H4 (cell line): ENCODE measurements around the gene ST7. TPM values are rescaled to one million over a fixed set of nuclear protein-coding genes. Genes with fewer than 3 reads are reported as not detected.

Experiments
- DNase-seq: peaks from one replicate; pipeline ENCODE4 v3.0.0-alpha.2; 2015; ENCODE audit warnings: low spot score
- total RNA-seq: library from RNA; depleted of rRNA; stranded (reverse); fragments of >200 nt; shearing (Covaris generic); gene quantifications from 2 replicates; pipeline ENCODE4 v1.2.3, GENCODE V29; 2014

The ST7 gene
- total RNA-seq, 1 experiment from 2014 or later = 27.6 TPM

GRCh38 chr7:117153016-117153545 is 199.8 kb downstream of the ST7 start:
- DNase-seq = no peak

- DNase-seq = no peak
These were observed 201.4 kb downstream of the ST7 start for GRCh38 chr7:117154721-117155120.

GRCh38 chr7:117155694-117156093 is 202.4 kb downstream of the ST7 start:
- DNase-seq = no peak

- DNase-seq = peak; percentile 95
These were observed 204.2 kb downstream of the ST7 start for GRCh38 chr7:117157241-117158209.

GRCh38 chr7:117158941-117159697 is 205.8 kb downstream of the ST7 start:
- no peak for DNase-seq

GRCh38 chr7:117163101-117163500 is 209.8 kb downstream of the ST7 start:
- no peak for DNase-seq

- no peak for DNase-seq
These were observed 211.3 kb downstream of the ST7 start for GRCh38 chr7:117164620-117165019.

- no peak for DNase-seq
These were observed 212.4 kb downstream of the ST7 start for GRCh38 chr7:117165656-117166055.

GRCh38 chr7:117169907-117170306 is 216.6 kb downstream of the ST7 start:
- peak; percentile 78 for DNase-seq

- no peak for DNase-seq
These were observed 217.8 kb downstream of the ST7 start for GRCh38 chr7:117171106-117171505.

GRCh38 chr7:117172283-117172682 is 219.0 kb downstream of the ST7 start:
- DNase-seq = no peak

- no peak for DNase-seq
These were observed 219.9 kb downstream of the ST7 start for GRCh38 chr7:117173035-117173770.

- DNase-seq = no peak
These were observed 222.9 kb downstream of the ST7 start for GRCh38 chr7:117176206-117176605.

- DNase-seq = no peak
These were observed 225.3 kb downstream of the ST7 start for GRCh38 chr7:117178600-117178999.

- DNase-seq = no peak
These were observed 226.4 kb downstream of the ST7 start for GRCh38 chr7:117179701-117180100.

GRCh38 chr7:117183729-117184128 is 230.4 kb downstream of the ST7 start:
- DNase-seq = no peak

- no peak for DNase-seq
These were observed 231.1 kb downstream of the ST7 start for GRCh38 chr7:117184367-117184766.

- no peak for DNase-seq
These were observed 231.8 kb downstream of the ST7 start for GRCh38 chr7:117185124-117185523.

- no peak for DNase-seq
These were observed 233.1 kb downstream of the ST7 start for GRCh38 chr7:117186218-117187010.

- no peak for DNase-seq
These were observed 235.1 kb downstream of the ST7 start for GRCh38 chr7:117188376-117188775.
